Parathyroid adenoma (tissue), 2 donors: ENCODE results near the gene HRAS.
A peak's percentile ranks its signal among the peaks of the same experiment; 100 is the strongest.

Experiments
- H2AFZ ChIP-seq: fragments of 300-600 bp; sonication (generic); one replicate; pipeline ENCODE4 v1.7.0; 2017; ENCODE audit warnings: antibody characterized with exemption, mild to moderate bottlenecking
- H3K27ac ChIP-seq: fragments of 300-600 bp; sonication (generic); one replicate; pipeline ENCODE4 v1.7.0; 2017
- H3K27me3 ChIP-seq: fragments of 300-600 bp; sonication (generic); one replicate; pipeline ENCODE4 v1.7.0; 2017; ENCODE audit warnings: low read length; ENCODE audit not compliant: control insufficient read depth, insufficient read depth
- H3K36me3 ChIP-seq: fragments of 300-600 bp; sonication (generic); one replicate; pipeline ENCODE4 v1.7.0; 2017; ENCODE audit warnings: low read length; ENCODE audit not compliant: control insufficient read depth, insufficient read depth
- H3K4me1 ChIP-seq: fragments of 300-600 bp; sonication (generic); one replicate; pipeline ENCODE4 v1.7.0; 2017; ENCODE audit warnings: control low read depth
- H3K4me2 ChIP-seq: fragments of 300-600 bp; sonication (generic); one replicate; pipeline ENCODE4 v1.7.0; 2017; ENCODE audit warnings: low read length
- H3K4me3 ChIP-seq: fragments of 300-600 bp; sonication (generic); one replicate; pipeline ENCODE4 v1.7.0; 2017; ENCODE audit warnings: low read depth, low read length
- H3K79me2 ChIP-seq: fragments of 300-600 bp; sonication (generic); one replicate; pipeline ENCODE4 v1.7.0; 2017; ENCODE audit warnings: control low read depth
- H3K9ac ChIP-seq: fragments of 300-600 bp; sonication (generic); one replicate; pipeline ENCODE4 v1.7.0; 2017; ENCODE audit warnings: mild to moderate bottlenecking
- H3K9me3 ChIP-seq: fragments of 300-600 bp; sonication (generic); one replicate; pipeline ENCODE4 v1.7.0; 2017; ENCODE audit warnings: low read length; ENCODE audit not compliant: control insufficient read depth
- CTCF ChIP-seq: fragments of 300-600 bp; sonication (generic); IDR thresholded peaks from one replicate; pipeline ENCODE4 v1.7.0; 2017; ENCODE audit warnings: antibody characterized with exemption, mild to moderate bottlenecking
- donor health status: primary hyperparathyroidism.

The HRAS gene

GRCh38 chr11:535519-536454, at the start of gene HRAS:
Gene HRAS (minus strand): TSS chr11:535576.
- Histone ChIP-seq H3K9me3 (no peaks in the 10 kb centered on the region), H3K27ac (peak within 1 kb of the TSS; percentile 62), H3K79me2 (no peaks in the 10 kb centered on the region), H3K4me1 (no peaks in the 10 kb centered on the region), H3K27me3 (no peaks in the 10 kb centered on the region), H3K36me3 (no peaks in the 10 kb centered on the region), H3K4me2 (peak within 1 kb of the TSS; percentile 76), H2AFZ (peak within 1 kb of the TSS; percentile 83), H3K4me3 (peak within 1 kb of the TSS; percentile 58), H3K9ac (no peak within 1 kb of the TSS)
- no peak for TF ChIP-seq CTCF

- Histone ChIP-seq H3K36me3 (no peaks in the 10 kb centered on the region), H3K9ac (no peak overlapping the region), H3K4me3 (no peak overlapping the region), H3K27ac (no peak overlapping the region), H2AFZ (no peak overlapping the region), H3K79me2 (peaks cover 32% of the 10 kb centered on the region), H3K9me3 (no peaks in the 10 kb centered on the region), H3K4me1 (no peaks in the 10 kb centered on the region), H3K27me3 (no peaks in the 10 kb centered on the region), H3K4me2 (no peak overlapping the region)
- no peak for TF ChIP-seq CTCF
Measured at GRCh38 chr11:584287-584686, 48.9 kb upstream of the HRAS start.

- Histone ChIP-seq H3K4me1 (peaks cover 5% of the 10 kb centered on the region), H3K79me2 (peaks cover 48% of the 10 kb centered on the region), H3K27ac (no peak overlapping the region), H3K4me2 (no peak overlapping the region), H2AFZ (no peak overlapping the region), H3K9ac (no peak overlapping the region), H3K27me3 (no peaks in the 10 kb centered on the region), H3K9me3 (no peaks in the 10 kb centered on the region), H3K36me3 (no peaks in the 10 kb centered on the region), H3K4me3 (no peak overlapping the region)
- TF ChIP-seq CTCF: no peak
Measured at GRCh38 chr11:581752-582151, 46.4 kb upstream of the HRAS start.

GRCh38 chr11:581342-581741, 46.0 kb upstream of the HRAS start:
- Histone ChIP-seq H3K36me3 (no peaks in the 10 kb centered on the region), H3K9ac (no peak overlapping the region)

More at GRCh38 chr11:581342-581741, 46.0 kb upstream of the HRAS start:
- no peak for TF ChIP-seq CTCF
- Histone ChIP-seq H3K27me3 (no peaks in the 10 kb centered on the region), H3K79me2 (peaks cover 48% of the 10 kb centered on the region), H3K9me3 (no peaks in the 10 kb centered on the region), H3K4me1 (peaks cover 5% of the 10 kb centered on the region), H3K4me2 (no peak overlapping the region), H3K4me3 (no peak overlapping the region), H2AFZ (no peak overlapping the region), H3K27ac (no peak overlapping the region)
